DND-41 (cell line): Measurements from ENCODE around the gene ADAM33.

ENCODE experiments used
- EZH2 ChIP-seq: IDR thresholded peaks from 3 replicates; pipeline ENCODE4 v1.6.1; 2012; ENCODE audit warnings: borderline replicate concordance, low read depth, mild to moderate bottlenecking, moderate library complexity, low read length, inconsistent platforms; ENCODE audit not compliant: severe bottlenecking
- TF ChIP-seq, protein P1 (sequence below): IDR thresholded peaks from 2 replicates; pipeline ENCODE4 v1.5.1; 2012; ENCODE audit warnings: borderline replicate concordance, low read length, moderate library complexity, mild to moderate bottlenecking; ENCODE audit not compliant: poor library complexity, severe bottlenecking; ENCODE audit errors: extremely low read depth

DNA sequence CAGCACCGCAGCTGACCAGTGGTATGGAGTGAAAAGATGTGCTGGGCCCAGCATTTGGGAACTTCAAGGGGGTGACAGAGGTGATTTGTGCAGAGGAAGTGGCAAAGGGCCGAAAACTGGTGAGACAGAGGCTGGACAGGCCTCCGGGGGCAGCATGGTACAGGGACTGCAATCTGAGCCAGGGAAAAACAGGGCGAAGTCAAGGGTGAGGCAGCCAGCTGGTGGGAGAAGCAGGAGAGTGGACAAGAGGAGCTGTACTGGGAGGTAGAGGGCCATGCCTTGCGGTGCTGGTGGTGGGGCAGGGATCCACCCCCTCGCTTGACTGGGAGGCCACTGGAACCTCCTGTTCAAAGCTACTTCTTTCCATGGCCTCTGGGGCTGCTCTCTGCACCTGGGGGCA, 11.3 kb downstream of the ADAM33 start:
- TF ChIP-seq, protein P1, sequence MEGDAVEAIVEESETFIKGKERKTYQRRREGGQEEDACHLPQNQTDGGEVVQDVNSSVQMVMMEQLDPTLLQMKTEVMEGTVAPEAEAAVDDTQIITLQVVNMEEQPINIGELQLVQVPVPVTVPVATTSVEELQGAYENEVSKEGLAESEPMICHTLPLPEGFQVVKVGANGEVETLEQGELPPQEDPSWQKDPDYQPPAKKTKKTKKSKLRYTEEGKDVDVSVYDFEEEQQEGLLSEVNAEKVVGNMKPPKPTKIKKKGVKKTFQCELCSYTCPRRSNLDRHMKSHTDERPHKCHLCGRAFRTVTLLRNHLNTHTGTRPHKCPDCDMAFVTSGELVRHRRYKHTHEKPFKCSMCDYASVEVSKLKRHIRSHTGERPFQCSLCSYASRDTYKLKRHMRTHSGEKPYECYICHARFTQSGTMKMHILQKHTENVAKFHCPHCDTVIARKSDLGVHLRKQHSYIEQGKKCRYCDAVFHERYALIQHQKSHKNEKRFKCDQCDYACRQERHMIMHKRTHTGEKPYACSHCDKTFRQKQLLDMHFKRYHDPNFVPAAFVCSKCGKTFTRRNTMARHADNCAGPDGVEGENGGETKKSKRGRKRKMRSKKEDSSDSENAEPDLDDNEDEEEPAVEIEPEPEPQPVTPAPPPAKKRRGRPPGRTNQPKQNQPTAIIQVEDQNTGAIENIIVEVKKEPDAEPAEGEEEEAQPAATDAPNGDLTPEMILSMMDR: peak; percentile 27
- no peak for TF ChIP-seq EZH2
